Stimulated activated CD4-positive, alpha-beta T cell treated with anti-CD3 and anti-CD28 coated beads, Interleukin-2, amount 100 ng/mL, for 24 hours (primary cell): ENCODE results near the gene CYRIA.

ENCODE experiments used
- DNase-seq, 2 donors: peaks; one replicate each; pipeline ENCODE4 v3.0.0-alpha.2; 2020

Gene CYRIA

GRCh38 chr2:16665748-16666448 lies at the start of gene CYRIA:
Gene CYRIA, minus strand, starts transcription at chr2:16665834. Its CDS starts 77,715 bp downstream, at chr2:16588119.
- DNase-seq: peak; percentile 39 to 64

GRCh38 chr2:16713011-16713423 lies 47.4 kb upstream of the CYRIA start:
- no peak for DNase-seq

DNA sequence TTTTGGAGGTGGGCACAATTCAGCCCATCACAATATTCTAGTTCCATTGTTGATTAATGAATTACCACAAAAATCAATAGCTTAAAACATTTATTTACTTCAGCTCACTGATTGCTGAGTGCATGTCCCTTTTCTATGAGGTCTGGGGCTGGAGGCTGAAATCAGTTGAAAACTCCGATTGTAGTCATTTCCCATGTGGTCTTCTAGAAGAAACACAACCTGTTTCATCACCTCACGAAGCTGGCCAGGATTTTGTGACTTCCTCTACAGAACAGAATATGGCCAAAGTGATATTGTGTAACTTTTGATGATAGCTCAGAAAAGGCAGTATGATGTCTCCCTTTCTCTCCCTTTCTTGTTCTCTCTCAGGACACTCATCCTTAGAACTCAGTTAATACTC lies 44.1 kb upstream of the CYRIA start:
- DNase-seq: no peak

- DNase-seq: no peak
Measured at GRCh38 chr2:16708173-16708572, 42.5 kb upstream of the CYRIA start.

GRCh38 chr2:16707014-16707623 lies 41.5 kb upstream of the CYRIA start:
- no peak for DNase-seq

DNA sequence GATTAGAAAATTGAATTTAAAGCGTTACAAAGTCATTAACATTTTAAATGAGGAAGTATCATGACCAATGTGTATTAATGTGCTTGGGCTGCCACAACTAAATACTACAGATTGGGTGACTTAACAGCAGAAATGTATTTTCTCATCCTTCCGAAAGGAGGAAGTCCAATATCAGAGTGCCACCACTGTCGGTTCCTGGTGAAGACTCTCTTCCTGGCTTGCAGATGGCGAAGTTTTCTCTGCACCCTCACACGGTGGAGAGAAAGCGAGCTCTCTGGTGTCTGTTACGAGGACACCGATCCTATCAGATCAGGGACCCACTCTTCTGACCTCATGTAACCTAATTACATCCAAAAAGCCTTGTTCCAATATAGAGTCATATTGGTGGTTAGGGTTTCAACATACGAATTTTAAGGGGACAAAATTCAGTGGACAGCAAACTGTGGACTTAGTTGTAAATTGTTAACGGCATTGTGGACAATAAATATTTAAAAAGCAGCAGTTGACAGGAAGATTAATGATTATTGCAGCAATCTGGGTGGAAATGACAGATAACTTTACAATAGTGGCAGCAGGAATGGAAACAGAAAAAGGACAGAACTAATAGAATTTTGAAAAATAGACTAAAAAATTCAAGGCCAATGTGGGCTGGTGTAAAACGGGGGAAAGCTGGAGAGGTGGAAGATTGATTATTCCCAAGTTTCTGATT lies 35.1 kb upstream of the CYRIA start:
- no peak for DNase-seq

DNA sequence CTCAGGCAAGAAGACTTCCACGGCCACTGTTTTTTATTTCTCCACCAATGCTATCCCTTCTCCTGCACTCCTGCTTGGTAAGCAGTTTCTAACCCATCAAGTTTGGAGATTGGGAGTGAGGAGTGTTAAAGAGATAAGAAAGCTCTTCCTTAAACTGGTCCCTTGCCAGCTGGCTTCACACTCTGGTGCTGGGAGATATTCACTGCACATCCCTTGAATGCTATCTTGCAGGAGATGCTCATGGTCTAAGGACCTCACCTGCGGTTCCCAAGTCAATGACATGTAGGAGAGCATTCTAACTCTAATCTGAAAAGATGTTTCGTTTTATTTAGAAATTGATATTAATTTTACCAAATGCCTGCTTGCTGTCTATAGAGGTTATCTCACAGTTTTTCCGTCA lies 28.2 kb upstream of the CYRIA start:
- no peak for DNase-seq

DNA sequence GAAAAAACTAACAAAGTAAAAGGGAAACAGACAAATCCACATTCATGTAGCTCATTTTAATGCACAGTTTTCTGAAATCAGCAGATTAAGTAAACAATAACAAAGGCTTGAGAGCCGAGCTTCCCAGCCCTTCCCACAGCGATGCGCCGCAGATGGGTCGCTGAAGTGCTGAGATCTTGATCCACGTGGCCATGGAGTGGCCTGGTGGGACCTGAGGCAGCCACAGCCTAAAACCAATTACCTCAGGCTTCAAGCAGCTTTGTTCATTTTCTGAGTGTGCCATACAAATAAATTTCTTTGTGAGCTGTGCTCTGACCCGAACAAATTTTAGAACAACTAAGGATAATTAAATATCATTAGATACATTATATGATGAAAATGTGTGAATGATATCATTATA lies 25.6 kb upstream of the CYRIA start:
- no peak for DNase-seq

- no peak for DNase-seq
Measured at GRCh38 chr2:16687955-16688354, 22.3 kb upstream of the CYRIA start.

DNA sequence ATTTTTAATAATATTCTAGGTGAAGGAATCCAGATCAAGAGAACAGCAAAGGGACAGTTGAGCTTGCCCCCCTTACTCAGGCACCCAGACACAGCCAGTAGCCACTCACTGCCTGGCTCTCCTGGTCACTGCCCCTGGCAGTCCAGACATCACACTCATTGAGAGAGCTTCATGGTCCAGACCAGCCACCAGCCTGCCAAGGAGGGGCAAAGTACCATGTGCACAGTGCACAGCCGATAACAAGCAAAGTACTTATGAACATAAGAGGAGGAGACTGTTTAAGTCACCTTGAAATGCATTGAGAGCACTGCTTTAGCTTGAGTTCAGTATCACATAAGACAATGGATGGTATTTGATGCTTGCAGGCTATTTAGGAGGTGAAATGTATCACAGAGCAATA lies 21.6 kb upstream of the CYRIA start:
- DNase-seq: no peak

DNA sequence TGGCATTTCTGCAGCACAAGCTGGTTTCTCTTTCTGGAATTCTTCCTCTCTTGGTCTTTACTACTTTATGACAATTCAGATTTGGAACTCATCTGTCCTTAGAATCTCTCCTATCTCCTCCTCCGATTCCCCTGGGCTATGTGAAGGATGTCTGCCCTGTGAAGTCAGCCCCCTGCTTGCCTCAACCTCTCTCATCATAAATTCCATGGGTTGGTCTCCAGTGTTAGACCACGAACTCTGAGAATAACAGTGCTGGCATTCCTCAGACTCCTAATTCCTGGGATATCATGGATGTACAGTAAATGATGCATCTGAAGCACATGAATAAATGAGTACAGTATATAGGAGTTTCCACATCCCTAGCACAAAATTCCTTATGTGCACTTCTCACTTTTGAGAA lies 21.0 kb upstream of the CYRIA start:
- no peak for DNase-seq

GRCh38 chr2:16685340-16685715 lies 19.7 kb upstream of the CYRIA start:
- DNase-seq: no peak

DNA sequence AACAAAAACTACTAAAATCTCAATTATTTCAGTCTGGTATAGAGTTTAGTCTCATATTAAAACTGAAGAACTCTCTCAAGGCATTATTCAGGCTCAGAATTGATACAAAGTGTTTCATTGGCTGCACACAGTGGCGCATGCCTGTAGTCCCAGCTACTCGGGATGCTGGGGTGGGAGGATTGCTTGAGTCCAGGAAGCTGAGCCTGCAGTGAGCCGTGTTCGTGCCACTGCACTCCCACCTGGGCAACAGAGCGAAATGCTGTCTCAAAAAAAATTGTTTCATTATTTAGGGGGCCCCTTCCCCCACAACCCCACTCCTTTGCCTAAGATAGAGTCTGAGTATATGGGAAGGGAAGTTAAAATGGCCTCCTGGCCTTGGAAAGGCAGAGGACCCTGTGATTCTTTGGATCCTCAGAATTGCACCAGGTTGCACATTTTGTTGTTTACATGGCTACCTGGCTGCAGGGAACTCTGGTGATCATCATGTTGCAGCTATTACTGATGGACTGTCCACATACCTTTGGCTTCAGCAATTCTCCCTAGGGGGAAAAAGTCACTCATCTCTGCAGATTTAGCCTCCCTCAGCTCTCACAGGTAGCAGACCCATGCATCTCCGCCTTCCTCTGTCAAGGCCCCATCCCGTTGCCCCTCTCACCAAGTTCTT lies 19.2 kb upstream of the CYRIA start:
- no peak for DNase-seq

- no peak for DNase-seq
Measured at GRCh38 chr2:16683576-16683975, 17.9 kb upstream of the CYRIA start.

- no peak for DNase-seq
Measured at GRCh38 chr2:16682431-16683118, 16.9 kb upstream of the CYRIA start.

GRCh38 chr2:16680781-16681180 lies 15.1 kb upstream of the CYRIA start:
- no peak for DNase-seq

GRCh38 chr2:16680304-16680703 lies 14.7 kb upstream of the CYRIA start:
- no peak for DNase-seq

- DNase-seq: no peak
Measured at GRCh38 chr2:16678964-16679363, 13.3 kb upstream of the CYRIA start.

- DNase-seq: no peak
Measured at GRCh38 chr2:16677875-16678274, 12.2 kb upstream of the CYRIA start.

GRCh38 chr2:16675781-16676180 lies 10.1 kb upstream of the CYRIA start:
- no peak for DNase-seq

- no peak for DNase-seq
Measured at GRCh38 chr2:16674154-16674553, 8.5 kb upstream of the CYRIA start.

- no peak for DNase-seq
Measured at GRCh38 chr2:16671760-16672159, 6.1 kb upstream of the CYRIA start.

DNA sequence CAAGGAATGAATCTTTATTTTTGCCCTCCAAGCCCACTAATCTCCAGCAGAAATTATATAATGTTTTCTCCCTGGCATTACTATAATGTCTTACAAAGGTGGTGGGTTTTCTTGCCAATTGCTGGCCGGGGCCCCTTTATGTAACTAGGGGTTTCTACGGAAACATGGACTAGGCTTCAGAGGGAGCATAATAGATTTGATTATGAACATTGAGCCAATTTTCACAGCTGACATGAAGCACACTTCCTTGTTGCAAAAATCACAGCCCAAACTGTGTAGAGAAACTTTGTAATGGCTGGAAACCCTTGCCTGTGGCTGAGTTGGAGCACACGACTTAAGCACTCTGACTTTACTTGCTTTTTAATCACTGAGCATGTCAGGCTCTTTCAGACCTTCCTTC lies 3.8 kb upstream of the CYRIA start:
- DNase-seq: no peak
